HepG2 (cell line): ENCODE measurements around the gene LIPA. TPM values are rescaled to one million over a fixed set of nuclear protein-coding genes. Genes with fewer than 3 reads are reported as not detected.

Source experiments
- ATAC-seq: fragments of 200-7000 bp; cut with Tn5 transposase; 3 replicates; pipeline ENCODE4 v1.9.1; 2020; ENCODE audit warnings: mild to moderate bottlenecking, moderate library complexity
- BruUV-seq: library from RNA; stranded (reverse); fragments of 400-500 nt; replicated peaks from 2 replicates; lab custom pipeline; 2021; lab: Mats Ljungman, UMichigan
- CTCF ChIA-PET: fragments of 300-600 bp; formaldehyde crosslinking; extraction: SDS; loops from one replicate; lab custom pipeline; 2021; ENCODE audit warnings: low total read pairs, inconsistent platforms, low intra/inter-chr PET ratio; lab: Yijun Ruan, JAX
- POLR2A ChIA-PET: fragments of 350-600 bp; sonication (Branson Sonifier 250); formaldehyde crosslinking; loops from one replicate; lab custom pipeline; 2020; ENCODE audit warnings: antibody characterized with exemption, inconsistent platforms; lab: Yijun Ruan, JAX
- DNase-seq: peaks from one replicate; pipeline ENCODE4 v3.0.0-alpha.2; 2015; ENCODE audit warnings: low spot score
- FAIRE-seq: peaks from 3 replicates; lab custom pipeline; 2011; peaks lifted over from hg19 to GRCh38; lab: Jason Lieb, UNC
- H2AFZ ChIP-seq: one replicate; pipeline ENCODE4 v1.6.1; 2011; ENCODE audit warnings: low read length, inconsistent platforms
- H3K27ac ChIP-seq: fragments of 300-600 bp; 3 replicates; pipeline ENCODE4 v1.8.0; 2011; ENCODE audit warnings: mixed run types, mild to moderate bottlenecking, mixed read lengths, low read length, inconsistent platforms; ENCODE audit not compliant: insufficient read depth; ENCODE audit errors: extremely low read length
- H3K27me3 ChIP-seq, 2 experiments: fragments of 200-600 bp in 1 of 2; 2 replicates in 1 of 2; 3 replicates in 1 of 2; pipeline versions ENCODE4 v1.6.0 to v1.8.0; 2011; ENCODE audit warnings: low read length in 2 of 2, mild to moderate bottlenecking in 2 of 2, moderate library complexity in 2 of 2, inconsistent platforms in 1 of 2; ENCODE audit not compliant: insufficient read depth in 2 of 2, control insufficient read depth in 1 of 2
- H3K36me3 ChIP-seq, 2 experiments: fragments of 200-600 bp in 1 of 2; replicated peaks in 1 of 2; 2 replicates in 1 of 2; 3 replicates in 1 of 2; pipeline versions ENCODE4 v1.5.1 to v1.8.0; 2011; ENCODE audit warnings: low read length in 2 of 2, inconsistent platforms in 1 of 2; ENCODE audit not compliant: insufficient read depth in 2 of 2, control insufficient read depth in 1 of 2
- H3K4me1 ChIP-seq: 2 replicates; pipeline ENCODE4 v1.5.1; 2012; ENCODE audit warnings: low read length, inconsistent platforms; ENCODE audit not compliant: insufficient read depth
- H3K4me2 ChIP-seq: 2 replicates; pipeline ENCODE4 v1.6.0; 2011; ENCODE audit warnings: low read depth, low read length, inconsistent platforms
- H3K4me3 ChIP-seq, 3 experiments: fragments of 200-600 bp in 1 of 3; sonication (generic), shearing (Covaris generic) in 1 of 3; replicated peaks in 1 of 3; 2 replicates each; pipeline ENCODE4 v1.5.1; 2011 to 2016; ENCODE audit warnings: low read length in 3 of 3, inconsistent platforms in 2 of 3, low read depth in 2 of 3, mild to moderate bottlenecking in 2 of 3, control low read depth in 1 of 3, mixed read lengths in 1 of 3; ENCODE audit not compliant: insufficient read depth in 1 of 3
- H3K79me2 ChIP-seq: one replicate; pipeline ENCODE4 v1.6.1; 2011; ENCODE audit warnings: low read length, inconsistent platforms; ENCODE audit not compliant: insufficient read depth
- H3K9ac ChIP-seq: 2 replicates; pipeline ENCODE4 v1.6.0; 2011; ENCODE audit warnings: mild to moderate bottlenecking, low read depth, low read length, inconsistent platforms; ENCODE audit not compliant: insufficient read depth
- H3K9me3 ChIP-seq: 2 replicates; pipeline ENCODE4 v1.5.1; 2012; ENCODE audit warnings: mild to moderate bottlenecking, low read length
- H4K20me1 ChIP-seq: 2 replicates; pipeline ENCODE4 v1.6.0; 2011; ENCODE audit warnings: inconsistent platforms, mild to moderate bottlenecking, low read length, moderate library complexity; ENCODE audit not compliant: insufficient read depth
- ARID4A ChIP-seq: sonication (generic); formaldehyde crosslinking; IDR thresholded peaks from 2 replicates; pipeline ENCODE4 v1.5.0; 2020; ENCODE audit warnings: mild to moderate bottlenecking, missing genetic modification reagents, borderline replicate concordance
- CHCHD3 ChIP-seq: sonication (generic); formaldehyde crosslinking; IDR thresholded peaks from 2 replicates; pipeline ENCODE4 v1.8.0; 2022; ENCODE audit warnings: mild to moderate bottlenecking, missing genetic modification reagents, moderate library complexity
- DMTF1 ChIP-seq: sonication (generic); formaldehyde crosslinking; IDR thresholded peaks from 2 replicates; pipeline ENCODE4 v1.4.0; 2020; ENCODE audit warnings: mild to moderate bottlenecking, missing genetic modification reagents
- IRF1 ChIP-seq: sonication (generic); formaldehyde crosslinking; IDR thresholded peaks from 2 replicates; pipeline ENCODE4 v1.4.0; 2020; ENCODE audit warnings: low read depth, mild to moderate bottlenecking, missing genetic modification reagents
- MXD3 ChIP-seq: IDR thresholded peaks from 2 replicates; pipeline ENCODE4 v1.6.1; 2016; ENCODE audit warnings: mild to moderate bottlenecking, missing biosample characterization, missing genetic modification reagents
- NFYB ChIP-seq: sonication (generic); formaldehyde crosslinking; IDR thresholded peaks from 2 replicates; pipeline ENCODE4 v1.4.0; 2020; ENCODE audit warnings: missing genetic modification reagents
- NKX3-1 ChIP-seq: sonication (generic); formaldehyde crosslinking; IDR thresholded peaks from 2 replicates; pipeline ENCODE4 v1.5.0; 2020; ENCODE audit warnings: missing genetic modification reagents
- ZBTB25 ChIP-seq: IDR thresholded peaks from 2 replicates; pipeline ENCODE4 v1.6.1; 2018; ENCODE audit warnings: missing genetic modification reagents
- ZMYM4 ChIP-seq: sonication (generic); formaldehyde crosslinking; IDR thresholded peaks from 2 replicates; pipeline ENCODE4 v1.8.1; 2023; ENCODE audit warnings: mild to moderate bottlenecking, missing genetic modification reagents
- ZNF432 ChIP-seq: sonication (generic); formaldehyde crosslinking; IDR thresholded peaks from 2 replicates; pipeline ENCODE4 v1.5.0; 2020; ENCODE audit warnings: missing genetic modification reagents, mild to moderate bottlenecking, borderline replicate concordance
- ZNF737 ChIP-seq: sonication (generic); formaldehyde crosslinking; IDR thresholded peaks from 2 replicates; pipeline ENCODE4 v1.5.0; 2020; ENCODE audit warnings: missing genetic modification reagents, mild to moderate bottlenecking, borderline replicate concordance
- ZNF768 ChIP-seq: sonication (generic); formaldehyde crosslinking; IDR thresholded peaks from 2 replicates; pipeline ENCODE4 v1.4.0; 2020; ENCODE audit warnings: missing genetic modification reagents
- ZNF878 ChIP-seq: sonication (generic); formaldehyde crosslinking; IDR thresholded peaks from 2 replicates; pipeline ENCODE4 v1.8.1; 2023; ENCODE audit warnings: mild to moderate bottlenecking, missing genetic modification reagents, moderate library complexity
- WGBS: methylation state at CpG from one replicate; pipeline ENCODE4 v1.1.6; 2017; ENCODE audit warnings: low lambda C conversion rate; 5-methylcytosine and 5-hydroxymethylcytosine counted together
- in situ Hi-C: cut with HindIII; loops from 2 replicates; pipeline ENCODE4 v1.10.0; 2017; ENCODE audit warnings: low pct_unique_long_range_greater_than_20kb; ENCODE audit not compliant: extremely low pct_ligation_motif_present
- intact Hi-C: fragments of 100-400 bp; cut with micrococcal nuclease; formaldehyde crosslinking; loops from one replicate; pipeline ENCODE4 v1.10.0; 2022; ENCODE audit not compliant: unreplicated experiment
- polyA plus RNA-seq, 8 experiments: library from polyadenylated mRNA; depleted of rRNA in 3 of 8; stranded (reverse) in 7 of 8; unstranded in 1 of 8; fragments of >200 nt; fragmentation: Illumina TruSeq in 4 of 8; extraction: Trizol in 4 of 8; gene quantifications; 2 replicates each; pipeline versions ENCODE4 v1.2.1 to v1.2.3, GENCODE V29; 2011 to 2016; ENCODE audit warnings: low read depth in 4 of 8, missing spikeins in 1 of 8, mixed read lengths in 1 of 8; ENCODE audit not compliant: insufficient read depth in 1 of 8
- total RNA-seq, 5 experiments: library from RNA; depleted of rRNA; stranded (reverse); fragments of >200 nt; fragmentation: Illumina TruSeq; extraction: Trizol; gene quantifications; 2 replicates each; pipeline ENCODE4 v1.2.3, GENCODE V29; 2016; ENCODE audit warnings: low read depth in 1 of 5

LIPA gene
- total and polyA plus RNA-seq, 2 of the 13 experiments (the other 11 are each of a cell fraction or from before 2014, with no cell fraction given): 57.1 to 79.5 TPM

GRCh38 chr10:89281606-89282395 lies 30.2 kb upstream of the LIPA start:
- WGBS: 65% methylated on average over 4 of the region's 4 CpGs
- H3K27ac ChIP-seq: no peak overlapping the region
- no peaks in the 10 kb centered on the region; a peak in 1 of 5 replicates for H3K27me3 ChIP-seq
- POLR2A ChIA-PET: no interaction called here
- peaks cover 35% of the 10 kb centered on the region for H3K4me1 ChIP-seq
- CTCF ChIA-PET: no interaction called here
- FAIRE-seq (no peak), ATAC-seq (no peak), DNase-seq (no peak)
- no TSS peak for BruUV-seq
- H4K20me1 ChIP-seq: no peaks in the 10 kb centered on the region
- no peak overlapping the region for H2AFZ ChIP-seq
- in situ Hi-C loops: no loop called here
- H3K36me3 ChIP-seq: no peaks in the 10 kb centered on the region
- no peak overlapping the region for H3K9ac ChIP-seq
- intact Hi-C loops: no loop called here
- H3K9me3 ChIP-seq: no peaks in the 10 kb centered on the region
- H3K4me2 ChIP-seq: no peak overlapping the region
- H3K79me2 ChIP-seq: no peaks in the 10 kb centered on the region
- H3K4me3 ChIP-seq: no peak overlapping the region
- no peak for TF ChIP-seq ZNF737 (CRISPR knock-in tag)
- TF ChIP-seq ZNF768: no peak
- no peak for TF ChIP-seq ARID4A
- no peak for TF ChIP-seq ZBTB25 (CRISPR knock-in tag)
- no peak for TF ChIP-seq CHCHD3 (CRISPR knock-in tag)
- no peak for TF ChIP-seq ZNF878 (CRISPR knock-in tag)
- TF ChIP-seq ZMYM4 (CRISPR knock-in tag): no peak
- no peak for TF ChIP-seq NFYB (CRISPR knock-in tag)
- no peak for TF ChIP-seq DMTF1 (CRISPR knock-in tag)
- TF ChIP-seq NKX3-1 (CRISPR knock-in tag): no peak
- TF ChIP-seq IRF1 (CRISPR knock-in tag): no peak
- no peak for TF ChIP-seq MXD3 (CRISPR knock-in tag)
- TF ChIP-seq ZNF432 (CRISPR knock-in tag): no peak
